Measurements from ENCODE around the gene TRAPPC1.

- TF ChIP-seq POLR2A (IDR thresholded peaks at IDR 0.05): no peak
- no peak for TF ChIP-seq CTCF (IDR thresholded peaks at IDR 0.05)
These were observed 44.7 kb downstream of the TRAPPC1 start for GRCh38 chr17:7887038-7887481.
